HCT116 (cell line): ENCODE results near the gene OR10J4. TPM values are rescaled to one million over a fixed set of nuclear protein-coding genes. Genes with fewer than 3 reads are reported as not detected.
"Not testable (repeated sequence)": the region's sequence is repeated elsewhere in the genome, so short reads cannot be mapped to it uniquely, and the experiment has no call there.

ENCODE experiments used
- ATAC-seq: fragments of 200-7000 bp; cut with Tn5 transposase; 2 replicates; pipeline ENCODE4 v1.9.1; 2020; ENCODE audit warnings: mild to moderate bottlenecking, moderate library complexity
- BruUV-seq: library from RNA; stranded (reverse); fragments of 400-500 nt; replicated peaks from 2 replicates; lab custom pipeline; 2021; lab: Mats Ljungman, UMichigan
- CTCF ChIA-PET: fragments of 300-600 bp; sonication (Branson Sonifier 250); formaldehyde crosslinking; loops from one replicate; lab custom pipeline; 2021; ENCODE audit warnings: antibody characterized with exemption; lab: Charles Lee
- POLR2A ChIA-PET: fragments of 300-600, 350-600 bp; sonication (Branson Sonifier 250); formaldehyde crosslinking; loops from one replicate; lab custom pipeline; 2021; ENCODE audit warnings: antibody characterized with exemption; lab: Charles Lee
- RAD21 ChIA-PET, 2 experiments: fragments of 300-600 bp; sonication (Branson Sonifier 250); formaldehyde crosslinking; loops; one replicate each; lab custom pipeline; 2023; ENCODE audit warnings: low total read pairs in 2 of 2; ENCODE audit not compliant: uncharacterized antibody in 2 of 2, unreplicated experiment in 2 of 2, low non-redundant PET in 1 of 2; lab: Charles Lee
- DNase-seq: peaks from one replicate; pipeline ENCODE4 v3.0.0-alpha.2; 2010; ENCODE audit warnings: low read depth, low spot score
- H2AFZ ChIP-seq: fragments of 200-600 bp; shearing (Covaris generic), sonication (generic); 2 replicates; pipeline ENCODE4 v1.6.1; 2017; ENCODE audit warnings: low read depth, mixed run types, mixed read lengths, antibody characterized with exemption, low read length; ENCODE audit not compliant: poor library complexity, severe bottlenecking
- H3K27ac ChIP-seq: 2 replicates; pipeline ENCODE4 v1.5.1; 2012; ENCODE audit warnings: low read depth, low read length
- H3K27me3 ChIP-seq: fragments of 200-600 bp; sonication (generic); 2 replicates; pipeline ENCODE4 v1.6.1; 2016; ENCODE audit warnings: mixed run types, low read length, mixed read lengths; ENCODE audit not compliant: insufficient read depth
- H3K36me3 ChIP-seq, 2 experiments: fragments of 200-500 bp in 1 of 2; fragments of 200-600 bp in 1 of 2; sonication (Bioruptor generic) in 1 of 2; sonication (generic) in 1 of 2; 2 replicates each; pipeline versions ENCODE4 v1.5.1 to v1.6.1; 2014 to 2016; ENCODE audit warnings: low read length in 2 of 2, inconsistent platforms in 1 of 2, mixed read lengths in 1 of 2, mixed run types in 1 of 2; ENCODE audit not compliant: insufficient read depth in 2 of 2, control insufficient read depth in 1 of 2
- H3K4me1 ChIP-seq, 2 experiments: fragments of 200-600 bp in 1 of 2; sonication (generic) in 1 of 2; 2 replicates each; pipeline versions ENCODE4 v1.5.1 to v1.6.1; 2012 to 2017; ENCODE audit warnings: low read length in 2 of 2, inconsistent platforms in 1 of 2, mild to moderate bottlenecking in 1 of 2, mixed read lengths in 1 of 2, mixed run types in 1 of 2, moderate library complexity in 1 of 2; ENCODE audit not compliant: insufficient read depth in 2 of 2, control insufficient read depth in 1 of 2
- H3K4me2 ChIP-seq: fragments of 200-600 bp; sonication (generic); 2 replicates; pipeline ENCODE4 v1.6.1; 2017; ENCODE audit warnings: mixed run types, low read length, mixed read lengths
- H3K4me3 ChIP-seq, 2 experiments: fragments of 200-600 bp in 1 of 2; sonication (generic) in 1 of 2; replicated peaks in 1 of 2; 2 replicates each; pipeline ENCODE4 v1.5.1; 2011 to 2016; ENCODE audit warnings: low read length in 2 of 2, control low read depth in 1 of 2, low read depth in 1 of 2, mild to moderate bottlenecking in 1 of 2, mixed read lengths in 1 of 2, mixed run types in 1 of 2
- H3K79me2 ChIP-seq: fragments of 200-600 bp; sonication (generic); 2 replicates; pipeline ENCODE4 v1.6.1; 2017; ENCODE audit warnings: mild to moderate bottlenecking, mixed run types, low read length, moderate library complexity, mixed read lengths; ENCODE audit not compliant: insufficient read depth
- H3K9ac ChIP-seq: fragments of 200-600 bp; sonication (generic); 2 replicates; pipeline ENCODE4 v1.6.1; 2016; ENCODE audit warnings: low read length, mixed read lengths
- H3K9me2 ChIP-seq: fragments of 200-600 bp; sonication (generic), shearing (Covaris generic); 2 replicates; pipeline ENCODE4 v1.6.1; 2017; ENCODE audit warnings: mixed run types, mild to moderate bottlenecking, moderate library complexity; ENCODE audit not compliant: insufficient read depth
- H3K9me3 ChIP-seq, 2 experiments: fragments of 200-500 bp in 1 of 2; fragments of 200-600 bp in 1 of 2; sonication (Bioruptor generic) in 1 of 2; sonication (generic) in 1 of 2; 2 replicates each; pipeline ENCODE4 v1.6.1; 2014 to 2017; ENCODE audit warnings: low read length in 2 of 2, mixed read lengths in 2 of 2, inconsistent platforms in 1 of 2, low read depth in 1 of 2, mild to moderate bottlenecking in 1 of 2, mixed run types in 1 of 2, moderate library complexity in 1 of 2; ENCODE audit not compliant: control insufficient read depth in 1 of 2, insufficient read depth in 1 of 2
- H4K20me1 ChIP-seq: fragments of 200-600 bp; sonication (generic), shearing (Covaris generic); 2 replicates; pipeline ENCODE4 v1.6.1; 2017; ENCODE audit warnings: mixed run types, mild to moderate bottlenecking, moderate library complexity; ENCODE audit not compliant: insufficient read depth
- ATF3 ChIP-seq: IDR thresholded peaks from 2 replicates; pipeline ENCODE4 v1.6.1; 2012
- CTCF ChIP-seq, 3 experiments: fragments of 200-600 bp in 1 of 3; sonication (generic) in 1 of 3; IDR thresholded peaks in 2 of 3; conservative IDR thresholded peaks in 1 of 3; 2 replicates each; pipeline ENCODE4 v1.5.1; 2012 to 2017; ENCODE audit warnings: low read depth in 2 of 3, low read length in 2 of 3, antibody characterized with exemption in 1 of 3, borderline replicate concordance in 1 of 3, control low read depth in 1 of 3, mild to moderate bottlenecking in 1 of 3, mixed read lengths in 1 of 3, mixed run types in 1 of 3, moderate library complexity in 1 of 3; ENCODE audit not compliant: insufficient read depth in 1 of 3
- EGR1 ChIP-seq: IDR thresholded peaks from 2 replicates; pipeline ENCODE4 v1.6.1; 2012; ENCODE audit warnings: low read depth
- ELF1 ChIP-seq: IDR thresholded peaks from 2 replicates; pipeline ENCODE4 v1.6.1; 2012; ENCODE audit warnings: low read depth, borderline replicate concordance
- EZH2 ChIP-seq: fragments of 200-600 bp; sonication (generic); IDR thresholded peaks from 2 replicates; pipeline ENCODE4 v1.6.1; 2017; ENCODE audit warnings: antibody characterized with exemption, mixed run types
- EZH2phosphoT487 ChIP-seq: fragments of 200-600 bp; IDR thresholded peaks from 2 replicates; pipeline ENCODE4 v1.6.1; 2018; ENCODE audit warnings: antibody characterized with exemption, borderline replicate concordance
- FOSL1 ChIP-seq: IDR thresholded peaks from 2 replicates; pipeline ENCODE4 v1.6.1; 2012; ENCODE audit warnings: low read depth
- JUND ChIP-seq: IDR thresholded peaks from 2 replicates; pipeline ENCODE4 v1.6.1; 2012
- MAX ChIP-seq: IDR thresholded peaks from 2 replicates; pipeline ENCODE4 v1.6.1; 2012
- POLR2A ChIP-seq: IDR thresholded peaks from 2 replicates; pipeline ENCODE4 v1.7.0; 2011; ENCODE audit warnings: borderline replicate concordance; ENCODE audit not compliant: insufficient read depth, insufficient read length; ENCODE audit errors: extremely low read depth
- POLR2AphosphoS5 ChIP-seq: IDR thresholded peaks from 2 replicates; pipeline ENCODE4 v1.6.1; 2011; ENCODE audit warnings: mild to moderate bottlenecking, low read depth, low read length, moderate library complexity
- SP1 ChIP-seq: IDR thresholded peaks from 2 replicates; pipeline ENCODE4 v1.6.1; 2012; ENCODE audit warnings: low read depth
- SRF ChIP-seq: IDR thresholded peaks from 2 replicates; pipeline ENCODE4 v1.6.1; 2012; ENCODE audit warnings: low read depth
- YY1 ChIP-seq: IDR thresholded peaks from 2 replicates; pipeline ENCODE4 v1.6.1; 2011; ENCODE audit warnings: low read length, low read depth, moderate library complexity, mild to moderate bottlenecking; ENCODE audit not compliant: insufficient replicate concordance; ENCODE audit errors: extremely low read depth
- ZFX ChIP-seq: fragments of 450-650 bp; IDR thresholded peaks from 2 replicates; pipeline ENCODE4 v1.6.1; 2017
- intact Hi-C: fragments of 100-400 bp; cut with micrococcal nuclease; formaldehyde crosslinking; loops from 2 replicates; pipeline ENCODE4 v1.10.0; 2022
- total RNA-seq: library from RNA; stranded (reverse); gene quantifications from one replicate; pipeline ENCODE4 v1.2.1, GENCODE V29; 2021; ENCODE audit not compliant: unreplicated experiment
- TF ChIP-seq, protein P1 (sequence below): IDR thresholded peaks from 2 replicates; pipeline ENCODE4 v1.6.1; 2011; ENCODE audit warnings: mild to moderate bottlenecking, low read length, moderate library complexity; ENCODE audit not compliant: insufficient replicate concordance; ENCODE audit errors: extremely low read depth

Gene OR10J4
- total RNA-seq, 1 experiment from 2014 or later = not detected

DNA sequence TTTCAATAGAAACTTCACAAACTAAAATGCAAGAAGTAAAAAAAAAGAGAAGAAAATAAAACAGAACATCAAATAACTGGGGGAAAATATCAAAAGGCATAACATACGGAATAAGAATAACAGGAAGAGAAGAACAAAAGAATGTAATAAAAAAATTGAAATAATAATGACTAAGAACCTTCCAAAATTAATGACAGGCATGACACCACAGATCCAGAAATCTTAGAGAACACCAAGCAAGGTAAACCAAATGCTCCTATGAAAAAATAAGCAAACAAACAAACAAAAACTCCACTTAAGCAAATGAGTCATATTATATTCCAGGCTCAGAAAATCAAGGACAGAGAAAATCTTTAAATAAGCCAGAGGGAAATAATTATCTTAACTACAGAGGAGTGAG lies 16.2 kb downstream of the OR10J4 start:
- intact Hi-C loops = no loop called here
- Histone ChIP-seq H3K79me2 (no peaks in the 10 kb centered on the region), H3K9me2 (no peaks in the 10 kb centered on the region), H3K9me3 (no peaks in the 10 kb centered on the region), H3K36me3 (no peaks in the 10 kb centered on the region), H3K4me1 (no peaks in the 10 kb centered on the region), H3K4me2 (no peak overlapping the region), H3K27me3 (no peaks in the 10 kb centered on the region), H3K9ac (no peak overlapping the region), H4K20me1 (no peaks in the 10 kb centered on the region), H3K27ac (no peak overlapping the region), H2AFZ (no peak overlapping the region), H3K4me3 (no peak overlapping the region)
- DNase-seq (no peak), ATAC-seq (no peak)
- CTCF ChIA-PET = no interaction called here
- no TSS peak for BruUV-seq
- RAD21 ChIA-PET = no interaction called here
- TF ChIP-seq EGR1 = no peak
- no peak for TF ChIP-seq POLR2AphosphoS5
- TF ChIP-seq EZH2phosphoT487 = no peak
- TF ChIP-seq ELF1 = no peak
- TF ChIP-seq YY1 = no peak
- TF ChIP-seq CTCF (IDR thresholded peaks at IDR 0.05 in 2 of 3, conservative IDR thresholded peaks at IDR 0.05 in 1 of 3; ENCODE audit: borderline replicate concordance in 1 of 3, insufficient read depth in 1 of 3, low read depth in 2 of 3, low read length in 2 of 3) = no peak
- TF ChIP-seq FOSL1 = no peak
- no peak for TF ChIP-seq SRF
- TF ChIP-seq, protein P1, sequence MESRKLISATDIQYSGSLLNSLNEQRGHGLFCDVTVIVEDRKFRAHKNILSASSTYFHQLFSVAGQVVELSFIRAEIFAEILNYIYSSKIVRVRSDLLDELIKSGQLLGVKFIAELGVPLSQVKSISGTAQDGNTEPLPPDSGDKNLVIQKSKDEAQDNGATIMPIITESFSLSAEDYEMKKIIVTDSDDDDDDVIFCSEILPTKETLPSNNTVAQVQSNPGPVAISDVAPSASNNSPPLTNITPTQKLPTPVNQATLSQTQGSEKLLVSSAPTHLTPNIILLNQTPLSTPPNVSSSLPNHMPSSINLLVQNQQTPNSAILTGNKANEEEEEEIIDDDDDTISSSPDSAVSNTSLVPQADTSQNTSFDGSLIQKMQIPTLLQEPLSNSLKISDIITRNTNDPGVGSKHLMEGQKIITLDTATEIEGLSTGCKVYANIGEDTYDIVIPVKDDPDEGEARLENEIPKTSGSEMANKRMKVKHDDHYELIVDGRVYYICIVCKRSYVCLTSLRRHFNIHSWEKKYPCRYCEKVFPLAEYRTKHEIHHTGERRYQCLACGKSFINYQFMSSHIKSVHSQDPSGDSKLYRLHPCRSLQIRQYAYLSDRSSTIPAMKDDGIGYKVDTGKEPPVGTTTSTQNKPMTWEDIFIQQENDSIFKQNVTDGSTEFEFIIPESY = no peak
- no peak for TF ChIP-seq EZH2
- TF ChIP-seq ZFX = no peak
- TF ChIP-seq SP1 = no peak
- TF ChIP-seq ATF3 = no peak
- TF ChIP-seq JUND = no peak
- no peak for TF ChIP-seq POLR2A
- TF ChIP-seq MAX = no peak
- POLR2A ChIA-PET = no interaction called here

DNA sequence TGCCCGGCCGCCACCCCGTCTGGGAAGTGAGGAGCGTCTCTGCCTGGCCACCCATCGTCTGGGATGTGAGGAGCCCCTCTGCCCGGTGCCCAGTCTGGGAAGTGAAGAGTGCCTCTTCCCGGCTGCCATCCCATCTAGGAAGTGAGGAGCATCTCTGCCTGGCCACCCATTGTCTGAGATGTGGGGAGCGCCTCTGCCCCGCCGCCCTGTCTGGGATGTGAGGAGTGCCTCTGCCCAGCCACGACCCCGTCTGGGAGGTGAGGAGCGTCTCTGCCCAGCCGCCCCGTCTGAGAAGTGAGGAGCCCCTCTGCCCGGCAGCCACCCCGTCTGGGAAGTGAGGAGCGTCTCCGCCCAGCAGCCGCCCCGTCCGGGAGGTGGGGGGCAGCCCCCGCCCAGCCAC lies 17.6 kb downstream of the OR10J4 start:
- POLR2A ChIA-PET, RAD21 ChIA-PET, CTCF ChIA-PET, H3K36me3 ChIP-seq, H3K4me1 ChIP-seq, H3K9me2 ChIP-seq, intact Hi-C loops, H2AFZ ChIP-seq, H4K20me1 ChIP-seq, H3K27me3 ChIP-seq, H3K79me2 ChIP-seq, ATAC-seq, H3K9ac ChIP-seq, H3K9me3 ChIP-seq, H3K27ac ChIP-seq, DNase-seq, BruUV-seq, H3K4me3 ChIP-seq, H3K4me2 ChIP-seq: not testable (repeated sequence)
